Activated CD4-positive, alpha-beta T cell treated with anti-CD3 and anti-CD28 coated beads for 36 hours (primary cell): Measurements from ENCODE around the gene ATP6V1E1. TPM values are rescaled to one million over a fixed set of nuclear protein-coding genes. Genes with fewer than 3 reads are reported as not detected.
A peak's percentile ranks its signal among the peaks of the same experiment; 100 is the strongest.

Experiments used
- ATAC-seq: fragments of 200-7000 bp; cut with Tn5 transposase; one replicate; pipeline ENCODE4 v1.10.0; 2021; ENCODE audit warnings: mild to moderate bottlenecking, moderate library complexity
- CTCF ChIA-PET: fragments of 350-600 bp; sonication (Branson Sonifier 250); formaldehyde crosslinking; loops from one replicate; lab custom pipeline; 2021; ENCODE audit warnings: antibody characterized with exemption; lab: Charles Lee
- POLR2A ChIA-PET: fragments of 350-600 bp; sonication (Branson Sonifier 250); formaldehyde crosslinking; loops from one replicate; lab custom pipeline; 2021; ENCODE audit warnings: antibody characterized with exemption, inconsistent platforms; lab: Charles Lee
- DNase-seq: peaks from one replicate; pipeline ENCODE4 v3.0.0-alpha.2; 2020
- H3K27ac Mint-ChIP-seq: one replicate; pipeline ENCODE4 v1.8.0; 2021; ENCODE audit warnings: mixed read lengths
- H3K27me3 Mint-ChIP-seq: one replicate; pipeline ENCODE4 v1.8.0; 2021; ENCODE audit warnings: mixed read lengths
- H3K36me3 Mint-ChIP-seq: one replicate; pipeline ENCODE4 v1.8.0; 2021; ENCODE audit warnings: low read depth, mixed read lengths
- H3K4me1 Mint-ChIP-seq: one replicate; pipeline ENCODE4 v1.8.0; 2021; ENCODE audit warnings: mixed read lengths
- H3K4me3 Mint-ChIP-seq: one replicate; pipeline ENCODE4 v1.8.0; 2021; ENCODE audit warnings: mild to moderate bottlenecking, moderate library complexity, mixed read lengths
- H3K9me3 Mint-ChIP-seq: one replicate; pipeline ENCODE4 v1.8.0; 2021; ENCODE audit warnings: low read depth, mixed read lengths
- intact Hi-C, 2 experiments: fragments of 100-400 bp; cut with DNase I in 1 of 2; cut with micrococcal nuclease in 1 of 2; formaldehyde crosslinking; loops; one replicate each; pipeline versions ENCODE4 v1.14.2 to v1.15.1; 2022 to 2024; cut with DNase I, micrococcal nuclease
- total RNA-seq, 2 experiments: library from RNA; stranded (reverse); gene quantifications; one replicate each; pipeline ENCODE4 v1.2.3, GENCODE V29; 2021

Gene ATP6V1E1
- total RNA-seq, 2 experiments from 2014 or later, result 83.5 to 95.6 TPM

DNA sequence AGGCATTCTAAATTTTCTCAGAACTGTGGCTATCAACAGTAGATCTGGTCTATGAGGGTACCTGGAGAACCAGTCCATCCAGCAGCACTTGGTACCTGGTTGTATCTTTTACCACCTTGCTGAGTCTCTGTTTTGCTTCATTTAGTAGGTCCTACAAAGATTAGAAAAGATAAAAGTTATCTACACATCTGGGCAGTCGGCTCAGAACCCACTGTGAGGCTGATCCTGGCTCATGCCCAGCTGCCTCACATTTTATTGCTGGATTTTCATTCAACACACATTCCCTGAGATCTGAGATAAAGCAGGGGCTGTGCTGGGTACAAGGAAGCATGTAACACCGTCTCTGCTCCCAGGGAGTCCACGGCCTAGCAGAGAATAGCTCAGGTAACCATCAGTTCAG lies 27.5 kb downstream of the ATP6V1E1 start:
- Mint-ChIP-seq H3K9me3 (no peaks in the 10 kb centered on the region), H3K27ac (peak overlapping the region; percentile 5), H3K4me1 (no peaks in the 10 kb centered on the region), H3K36me3 (peaks cover 30% of the 10 kb centered on the region), H3K27me3 (no peaks in the 10 kb centered on the region), H3K4me3 (no peak overlapping the region)
- DNase-seq (no peak), ATAC-seq (no peak)
- intact Hi-C loops, result no loop called here
- POLR2A ChIA-PET, result interaction anchor here (0.5 kb wide), 1 partner anchor 12 kb away, joined by 4 read pairs; no protein-coding TSS in a partner anchor
- CTCF ChIA-PET, result interaction anchor here (0.8 to 1.3 kb wide), 2 partner anchors 8 to 9 kb away, joined by 3 to 4 read pairs; no protein-coding TSS in a partner anchor

DNA sequence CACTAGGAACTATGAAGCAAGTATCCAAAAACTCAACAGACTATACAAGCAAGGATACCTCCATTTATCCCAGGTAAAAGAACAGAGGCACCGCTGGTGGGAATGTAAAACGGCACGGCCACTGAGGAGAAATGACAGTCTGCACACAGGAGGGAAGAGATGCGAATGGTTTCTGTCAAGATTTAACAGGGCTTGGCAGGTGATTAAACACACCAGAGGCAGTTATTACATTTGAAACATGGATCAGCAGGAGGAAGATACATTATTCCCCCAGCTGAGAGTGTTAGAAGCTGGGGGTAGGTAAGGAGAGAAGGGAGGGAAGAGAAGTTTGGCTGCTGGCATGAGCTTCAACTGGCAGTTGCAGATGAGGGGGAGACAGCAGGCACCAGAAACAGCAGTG lies 30.2 kb downstream of the ATP6V1E1 start:
- intact Hi-C loops, result no loop called here
- Mint-ChIP-seq H3K9me3 (no peaks in the 10 kb centered on the region), H3K27me3 (no peaks in the 10 kb centered on the region), H3K27ac (no peak overlapping the region), H3K36me3 (peaks cover 40% of the 10 kb centered on the region), H3K4me3 (no peak overlapping the region), H3K4me1 (no peaks in the 10 kb centered on the region)
- ATAC-seq (no peak), DNase-seq (no peak)
- ChIA-PET POLR2A (no interaction called here), CTCF (no interaction called here)

DNA sequence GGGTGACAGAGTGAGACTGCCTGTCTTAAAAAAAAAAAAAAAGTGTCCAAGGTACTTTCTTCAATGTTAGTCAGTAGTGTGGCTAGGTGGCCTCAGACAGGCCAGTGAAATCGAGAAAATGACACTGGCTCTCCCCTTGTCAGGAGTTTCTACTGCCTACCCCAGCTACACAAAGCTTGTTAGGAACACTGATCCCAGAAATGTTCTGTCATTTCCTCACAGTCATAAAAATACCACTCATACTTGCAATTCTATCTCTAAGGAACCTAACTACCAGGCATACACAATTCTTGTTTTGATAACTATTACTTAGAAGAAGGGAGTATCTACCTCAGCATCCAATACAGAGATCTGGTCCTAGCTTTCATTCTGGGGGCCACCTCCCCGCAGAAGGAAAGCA lies 31.3 kb downstream of the ATP6V1E1 start:
- ChIA-PET POLR2A (interaction anchor here (0.6 kb wide), 1 partner anchor 369 kb away, joined by 3 read pairs; no protein-coding TSS in a partner anchor), CTCF (interaction anchor here (0.7 kb wide), 1 partner anchor 127 kb away, joined by 3 read pairs; no protein-coding TSS in a partner anchor)
- Mint-ChIP-seq H3K4me1 (no peaks in the 10 kb centered on the region), H3K9me3 (no peaks in the 10 kb centered on the region), H3K36me3 (peaks cover 48% of the 10 kb centered on the region), H3K4me3 (no peak overlapping the region), H3K27ac (peak overlapping the region; percentile 17), H3K27me3 (no peaks in the 10 kb centered on the region)
- intact Hi-C loops, result no loop called here
- ATAC-seq (peak; percentile 47), DNase-seq (no peak)

DNA sequence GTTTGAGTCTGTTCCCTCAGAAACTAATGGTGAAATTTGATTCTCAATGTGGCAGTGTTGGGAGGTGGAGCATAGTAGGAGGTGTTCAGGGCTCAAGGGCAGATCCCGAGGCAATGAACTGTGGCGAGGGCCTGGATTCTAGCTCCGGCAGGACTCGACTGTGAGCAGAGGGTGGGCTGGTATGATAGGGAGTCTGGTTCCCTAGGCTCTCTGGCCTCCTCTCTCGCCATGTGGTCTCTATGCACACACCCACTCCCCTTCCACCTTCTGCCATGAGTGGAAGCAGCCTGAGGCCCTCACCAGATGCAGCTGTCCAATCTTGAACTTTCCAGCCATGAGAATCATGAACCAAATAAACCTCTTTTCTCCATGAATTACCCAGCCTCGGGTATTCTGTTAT lies 32.3 kb downstream of the ATP6V1E1 start:
- Mint-ChIP-seq H3K9me3 (no peaks in the 10 kb centered on the region), H3K4me1 (no peaks in the 10 kb centered on the region), H3K4me3 (no peak overlapping the region), H3K27ac (no peak overlapping the region), H3K36me3 (peaks cover 53% of the 10 kb centered on the region), H3K27me3 (no peaks in the 10 kb centered on the region)
- ChIA-PET POLR2A (no interaction called here), CTCF (no interaction called here)
- ATAC-seq, result no peak
- DNase-seq, result no peak
- intact Hi-C loops, result no loop called here

DNA sequence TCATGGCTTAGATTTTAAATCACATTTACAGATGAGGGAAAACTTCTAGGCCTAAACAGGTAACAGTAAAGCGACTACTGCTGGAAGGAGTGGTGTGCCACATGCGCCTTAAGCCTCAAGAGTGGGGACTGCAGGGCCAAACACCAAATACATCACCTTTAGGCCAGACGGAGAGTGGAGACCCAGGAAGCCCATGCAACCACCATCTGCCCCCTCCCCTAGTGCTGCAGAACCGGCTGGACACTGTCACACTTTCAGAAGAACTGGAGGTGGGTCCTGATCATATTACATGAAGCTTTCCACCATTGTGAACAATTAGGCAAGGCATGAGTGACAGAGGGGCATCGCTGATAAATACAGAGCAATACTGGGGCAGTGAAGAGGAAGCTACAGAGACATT lies 36.3 kb downstream of the ATP6V1E1 start:
- Mint-ChIP-seq H3K36me3 (peaks cover 40% of the 10 kb centered on the region), H3K9me3 (no peaks in the 10 kb centered on the region), H3K27ac (no peak overlapping the region), H3K4me3 (no peak overlapping the region), H3K27me3 (no peaks in the 10 kb centered on the region), H3K4me1 (no peaks in the 10 kb centered on the region)
- POLR2A ChIA-PET, result no interaction called here
- CTCF ChIA-PET, result interaction anchor here (0.8 kb wide), 1 partner anchor 9 kb away, joined by 4 read pairs; no protein-coding TSS in a partner anchor
- DNase-seq (no peak), ATAC-seq (no peak)
- intact Hi-C loops, result no loop called here

DNA sequence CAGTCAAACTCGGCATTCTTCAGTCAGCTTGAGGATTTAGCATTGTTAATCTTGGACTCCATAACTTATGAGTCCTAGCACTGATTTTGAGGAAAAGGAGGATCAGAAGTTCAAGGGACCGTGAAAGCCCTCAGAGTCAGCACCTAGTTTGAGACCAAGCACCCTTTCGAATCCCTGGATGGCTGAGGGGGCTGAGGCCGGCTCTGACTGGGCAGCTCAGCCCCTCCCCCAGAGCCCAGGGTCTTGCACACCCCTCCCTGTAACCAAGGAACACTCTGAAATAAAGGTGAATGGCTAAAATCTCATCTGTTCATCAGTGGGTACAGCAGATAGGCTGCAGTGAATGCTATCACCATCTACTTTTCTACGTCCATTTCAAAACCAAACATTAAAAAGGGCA lies 38.0 kb downstream of the ATP6V1E1 start:
- no peaks in the 10 kb centered on the region for H3K4me1 Mint-ChIP-seq
- intact Hi-C loops, result no loop called here
- POLR2A ChIA-PET, result no interaction called here

DNA sequence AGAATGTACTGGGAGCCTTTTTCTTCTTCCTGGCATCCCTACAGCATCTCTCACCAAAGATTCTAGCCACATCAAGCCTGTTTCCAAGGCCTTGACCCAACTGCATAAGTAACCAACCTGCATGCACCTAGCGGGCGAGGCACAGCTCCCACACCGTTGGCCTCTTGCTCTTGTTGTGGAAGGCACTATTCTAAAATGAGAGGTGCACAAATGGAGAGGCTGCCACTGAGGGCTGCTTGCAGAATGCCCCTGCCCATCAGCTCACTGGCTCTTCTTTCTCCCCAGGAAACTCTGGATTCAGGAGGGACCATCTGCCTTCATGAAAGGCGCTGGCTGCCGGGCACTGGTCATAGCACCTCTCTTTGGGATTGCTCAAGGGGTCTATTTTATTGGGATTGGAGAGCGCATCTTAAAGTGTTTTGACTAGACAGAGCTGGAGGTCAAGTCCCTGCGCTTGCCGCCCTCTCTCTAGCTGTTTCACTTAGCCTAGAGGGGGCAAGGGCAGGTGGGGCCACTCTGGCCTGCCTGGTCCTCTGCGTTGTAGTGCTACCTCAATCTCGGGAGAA lies 38.7 kb downstream of the ATP6V1E1 start:
- Mint-ChIP-seq H3K4me3 (no peak overlapping the region), H3K27me3 (no peaks in the 10 kb centered on the region), H3K27ac (no peak overlapping the region), H3K36me3 (peaks cover 27% of the 10 kb centered on the region), H3K4me1 (no peaks in the 10 kb centered on the region), H3K9me3 (no peaks in the 10 kb centered on the region)
- intact Hi-C loops, result no loop called here
- ATAC-seq (no peak), DNase-seq (no peak)
- ChIA-PET CTCF (interaction anchor here (0.7 kb wide), 1 partner anchor 35 kb away, joined by 3 read pairs; no protein-coding TSS in a partner anchor), POLR2A (no interaction called here)

More for the DNA sequence above, 38.0 kb downstream of the ATP6V1E1 start:
- H3K36me3 Mint-ChIP-seq, result peaks cover 30% of the 10 kb centered on the region
- no peak for ATAC-seq
- no peaks in the 10 kb centered on the region for H3K9me3 Mint-ChIP-seq
- H3K27ac Mint-ChIP-seq, result no peak overlapping the region
- H3K4me3 Mint-ChIP-seq, result no peak overlapping the region
- CTCF ChIA-PET, result interaction anchor here (0.7 kb wide), 1 partner anchor 36 kb away, joined by 3 read pairs; no protein-coding TSS in a partner anchor
- no peak for DNase-seq
- no peaks in the 10 kb centered on the region for H3K27me3 Mint-ChIP-seq

DNA sequence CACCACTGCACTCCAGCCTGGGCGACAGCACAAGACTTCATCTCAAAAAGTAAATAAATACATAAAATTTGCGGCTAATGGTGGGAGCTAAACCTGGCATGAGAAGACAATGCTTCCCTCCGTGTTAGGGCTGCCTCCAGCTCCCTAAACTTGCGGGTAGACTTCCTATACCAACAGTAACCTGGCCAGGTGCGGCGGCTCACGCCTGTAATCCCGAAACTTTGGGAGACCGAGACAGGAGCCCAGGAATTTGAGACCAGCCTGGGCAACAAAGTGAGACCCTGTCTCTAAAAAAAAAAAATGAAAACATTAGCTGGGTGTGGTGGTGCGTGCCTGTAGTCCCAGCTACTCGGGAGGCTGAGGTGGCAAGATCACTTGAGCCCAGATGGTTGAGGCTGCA lies 39.9 kb downstream of the ATP6V1E1 start:
- Mint-ChIP-seq H3K36me3 (peaks cover 19% of the 10 kb centered on the region), H3K4me3 (no peak overlapping the region), H3K27me3 (no peaks in the 10 kb centered on the region), H3K27ac (no peak overlapping the region), H3K4me1 (no peaks in the 10 kb centered on the region), H3K9me3 (no peaks in the 10 kb centered on the region)
- intact Hi-C loops, result no loop called here
- DNase-seq (no peak), ATAC-seq (no peak)
- CTCF ChIA-PET, result interaction anchor here (0.7 kb wide), 1 partner anchor 190 kb away, joined by 3 read pairs; no protein-coding TSS in a partner anchor
- POLR2A ChIA-PET, result interaction anchor here (0.6 to 0.7 kb wide), 2 partner anchors 13 to 19 kb away, joined by 4 read pairs; no protein-coding TSS in a partner anchor

DNA sequence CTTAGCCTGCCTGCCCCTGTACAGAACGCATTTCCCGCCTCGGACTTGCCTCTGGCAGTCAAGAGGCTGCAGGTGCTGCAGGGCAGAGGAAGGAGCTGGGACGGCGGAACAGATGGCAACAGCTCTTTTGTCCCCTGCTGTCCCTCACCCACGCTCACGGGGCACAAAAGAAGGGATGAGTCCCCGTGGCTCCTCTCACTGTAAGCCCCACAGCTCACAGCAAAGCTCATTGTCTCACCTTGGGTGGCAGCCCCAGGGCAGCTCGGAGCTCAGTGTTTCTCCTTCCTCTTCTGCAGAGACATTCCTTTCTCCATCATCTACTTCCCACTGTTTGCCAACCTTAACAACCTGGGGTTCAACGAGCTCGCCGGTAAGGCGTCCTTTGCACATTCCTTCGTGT lies 40.9 kb downstream of the ATP6V1E1 start:
- POLR2A ChIA-PET, result no interaction called here
- CTCF ChIA-PET, result no interaction called here
- H3K9me3 Mint-ChIP-seq, result no peaks in the 10 kb centered on the region
- intact Hi-C loops, result no loop called here
- H3K36me3 Mint-ChIP-seq, result peaks cover 13% of the 10 kb centered on the region
- no peak overlapping the region for H3K27ac Mint-ChIP-seq
- DNase-seq (no peak), ATAC-seq (no peak)
- H3K4me1 Mint-ChIP-seq, result no peaks in the 10 kb centered on the region
- H3K4me3 Mint-ChIP-seq, result no peak overlapping the region
- H3K27me3 Mint-ChIP-seq, result no peaks in the 10 kb centered on the region

DNA sequence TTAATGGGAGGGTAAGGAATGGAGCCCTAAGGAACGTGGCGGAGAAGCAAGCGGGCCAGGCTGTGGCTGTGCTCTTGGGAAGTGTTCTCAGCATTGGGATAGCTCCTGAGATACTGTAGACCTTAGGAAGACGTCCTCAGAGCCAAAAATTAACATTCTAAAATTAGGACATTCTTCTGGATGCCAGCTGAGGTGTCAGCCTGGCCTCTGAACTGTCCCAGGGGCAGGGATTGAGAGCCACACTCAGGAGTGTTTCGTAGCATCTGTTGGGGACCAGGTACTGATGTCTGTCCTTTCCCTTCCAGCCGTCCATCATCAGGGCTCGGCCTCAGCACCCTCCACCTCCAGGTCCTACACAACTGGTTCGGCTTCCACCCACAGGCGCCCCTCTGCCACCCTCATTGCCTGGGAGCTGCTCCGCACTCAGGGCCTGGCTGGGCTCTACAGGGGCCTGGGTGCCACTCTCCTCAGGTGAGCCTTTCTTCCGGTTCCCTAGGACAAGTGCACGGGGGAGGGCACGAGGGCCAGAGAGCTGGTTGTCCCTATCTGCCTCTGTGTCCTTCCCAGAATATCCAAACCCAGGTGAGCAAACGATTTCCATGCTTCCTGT lies 41.6 kb downstream of the ATP6V1E1 start:
- Mint-ChIP-seq H3K27me3 (no peaks in the 10 kb centered on the region), H3K4me1 (no peaks in the 10 kb centered on the region), H3K4me3 (no peak overlapping the region), H3K27ac (no peak overlapping the region), H3K36me3 (peaks cover 7% of the 10 kb centered on the region), H3K9me3 (no peaks in the 10 kb centered on the region)
- ChIA-PET POLR2A (no interaction called here), CTCF (no interaction called here)
- intact Hi-C loops, result no loop called here
- ATAC-seq, result no peak
- DNase-seq, result no peak

DNA sequence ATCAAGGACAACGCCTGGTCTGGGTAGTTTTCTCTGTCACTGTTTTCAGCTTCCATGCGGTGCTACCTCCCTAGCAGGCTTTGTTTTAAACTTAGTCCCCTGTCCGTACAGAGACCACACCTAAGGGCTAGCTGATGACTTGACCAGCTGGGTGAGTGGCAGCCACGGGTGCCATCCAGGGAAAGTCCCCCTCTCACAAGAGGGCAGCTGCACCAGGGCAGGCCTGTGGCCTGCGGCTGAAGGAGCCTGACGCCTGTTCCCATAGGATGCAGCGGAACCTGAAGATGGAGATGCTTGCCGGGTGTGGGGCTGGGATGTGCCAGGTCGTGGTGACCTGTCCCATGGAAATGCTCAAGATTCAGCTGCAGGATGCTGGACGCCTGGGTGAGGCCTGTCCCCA lies 45.4 kb downstream of the ATP6V1E1 start:
- Mint-ChIP-seq H3K36me3 (no peaks in the 10 kb centered on the region), H3K9me3 (no peaks in the 10 kb centered on the region), H3K4me3 (no peak overlapping the region), H3K4me1 (no peaks in the 10 kb centered on the region), H3K27ac (no peak overlapping the region), H3K27me3 (no peaks in the 10 kb centered on the region)
- DNase-seq (no peak), ATAC-seq (no peak)
- ChIA-PET POLR2A (interaction anchor here (0.6 kb wide), 1 partner anchor 325 kb away, joined by 3 read pairs; no protein-coding TSS in a partner anchor), CTCF (no interaction called here)
- intact Hi-C loops, result no loop called here

DNA sequence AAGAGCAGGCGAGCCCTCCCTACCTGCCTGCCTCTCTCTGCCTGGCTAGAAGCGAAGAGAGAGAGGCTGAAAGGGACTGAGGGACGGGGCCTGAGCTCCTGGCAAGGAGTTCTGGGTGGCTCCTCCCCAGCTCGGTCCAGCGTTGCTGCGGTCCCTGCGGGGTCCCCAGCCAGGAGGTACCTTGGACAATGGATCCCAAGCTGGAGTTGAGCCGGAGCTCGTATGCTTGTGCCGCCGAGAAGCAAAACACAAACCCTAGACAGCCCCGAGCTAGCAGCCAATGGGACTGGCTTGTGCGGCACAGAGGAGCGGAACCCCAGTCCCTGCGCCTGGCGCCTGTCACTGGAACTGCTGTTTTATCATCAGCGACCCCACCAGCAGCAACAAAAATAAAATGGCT lies 46.9 kb downstream of the ATP6V1E1 start:
- H3K4me1 Mint-ChIP-seq, result no peaks in the 10 kb centered on the region
- DNase-seq (no peak), ATAC-seq (no peak)
- no peaks in the 10 kb centered on the region for H3K27me3 Mint-ChIP-seq
- no peak overlapping the region for H3K27ac Mint-ChIP-seq
- CTCF ChIA-PET, result no interaction called here
- no peaks in the 10 kb centered on the region for H3K9me3 Mint-ChIP-seq
- no peaks in the 10 kb centered on the region for H3K36me3 Mint-ChIP-seq
- intact Hi-C loops, result no loop called here
- POLR2A ChIA-PET, result no interaction called here
- no peak overlapping the region for H3K4me3 Mint-ChIP-seq
